Measurements from ENCODE around the gene ARHGEF11.

The ARHGEF11 gene

DNA sequence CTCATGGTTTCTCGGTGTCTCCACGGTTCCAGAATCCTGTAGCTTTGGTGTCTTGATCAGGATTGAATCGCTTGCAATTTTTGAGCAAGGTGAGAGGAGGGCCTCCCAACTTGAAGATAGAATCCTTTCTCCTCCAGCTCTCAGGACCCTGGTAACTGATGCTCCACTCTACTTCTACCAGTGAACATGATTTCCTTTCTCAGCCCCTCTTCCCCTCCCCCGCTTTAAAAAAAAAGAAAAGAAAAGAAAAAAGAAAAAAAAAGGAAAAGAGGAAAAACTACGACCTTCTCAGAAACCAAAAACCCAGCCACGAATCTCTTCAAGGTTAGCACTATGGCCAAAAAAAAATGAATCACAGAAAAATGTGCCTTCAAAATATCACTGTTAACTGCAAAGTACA lies 1.2 kb downstream of the ARHGEF11 start:
- no peak for DNase-seq

GRCh38 chr1:157043685-157044084 lies 1.9 kb downstream of the ARHGEF11 start:
- no peak for DNase-seq

DNA sequence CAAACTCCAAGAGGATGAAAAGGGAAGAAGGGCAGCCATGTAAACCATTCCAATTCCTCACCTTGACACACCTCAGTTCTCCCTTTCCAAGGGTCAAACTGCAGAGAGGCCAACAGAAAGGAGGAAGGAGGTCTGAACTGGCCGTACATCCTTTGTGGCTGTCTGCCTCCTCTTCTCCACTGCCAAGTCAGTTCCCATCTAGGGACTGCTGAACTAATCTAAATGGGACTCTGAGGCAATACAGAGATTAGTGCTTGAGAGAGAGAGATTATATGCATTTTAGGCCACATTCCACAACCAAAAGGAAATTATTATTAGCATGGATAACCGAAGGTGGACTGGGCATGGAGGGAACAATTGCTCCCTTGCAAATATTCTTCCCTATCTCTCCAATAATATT lies 2.7 kb downstream of the ARHGEF11 start:
- DNase-seq, result no peak

DNA sequence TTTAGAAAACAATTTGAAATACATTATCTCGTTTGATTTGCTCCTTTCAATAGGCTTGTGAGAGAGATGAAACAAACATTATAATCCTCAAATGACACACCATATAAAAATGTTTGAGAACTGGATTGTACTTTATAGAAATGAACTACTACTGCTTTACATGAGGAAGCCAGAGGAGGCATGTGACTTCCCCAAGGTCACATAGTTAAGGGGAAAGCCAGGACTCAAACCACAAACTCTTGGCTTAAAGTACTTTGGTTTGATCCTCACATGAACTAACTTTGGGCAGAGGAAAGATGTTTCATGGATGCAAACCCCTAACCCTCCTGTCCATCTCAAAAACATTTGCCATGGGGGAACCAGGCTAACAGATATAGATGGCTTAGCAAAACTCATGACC lies 4.7 kb downstream of the ARHGEF11 start:
- no peak for DNase-seq

- no peak for DNase-seq
Observed at GRCh38 chr1:157035121-157035520, 10.4 kb downstream of the ARHGEF11 start.

GRCh38 chr1:157034137-157034800 lies 11.3 kb downstream of the ARHGEF11 start:
- DNase-seq, result no peak

- no peak for DNase-seq
Observed at GRCh38 chr1:157033357-157033876, 12.1 kb downstream of the ARHGEF11 start.

GRCh38 chr1:157032303-157032702 lies 13.2 kb downstream of the ARHGEF11 start:
- DNase-seq, result no peak

DNA sequence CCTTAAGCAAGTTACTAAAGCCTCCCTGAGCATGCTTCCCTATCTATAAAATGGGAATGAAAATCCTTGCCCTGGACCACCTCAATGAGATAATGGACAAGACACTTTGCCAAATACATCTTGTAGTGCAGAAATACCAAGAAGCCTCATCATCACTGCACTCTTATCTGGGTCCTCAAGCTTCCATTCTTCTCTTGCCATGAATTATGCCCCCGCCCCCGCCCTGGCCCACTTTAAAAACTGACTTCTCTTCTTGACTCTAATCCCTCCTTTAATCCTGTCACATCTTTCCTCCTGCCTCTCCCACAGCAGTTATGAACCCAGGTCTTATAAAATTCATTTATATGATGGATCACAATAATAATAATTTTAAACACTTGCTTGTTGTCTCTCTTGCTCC lies 14.8 kb downstream of the ARHGEF11 start:
- DNase-seq, result no peak

DNA sequence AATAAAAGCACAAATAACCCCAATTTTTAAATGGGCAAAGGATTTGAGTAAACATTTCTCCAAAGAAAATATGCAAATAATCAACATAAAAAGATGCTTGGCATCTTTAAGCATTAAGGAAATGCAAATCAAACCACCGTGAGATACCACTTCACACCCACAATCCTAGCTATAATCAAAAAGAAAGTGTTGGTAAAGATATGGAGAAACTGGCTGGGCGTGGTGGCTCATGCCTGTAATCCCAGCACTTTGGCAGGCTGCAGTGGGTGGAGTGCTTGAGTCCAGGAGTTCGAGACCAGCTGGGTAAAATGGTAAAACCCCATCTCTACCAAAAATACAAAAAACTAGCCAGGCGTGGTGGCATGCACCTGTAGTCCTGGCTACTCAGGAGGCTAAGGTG lies 16.9 kb downstream of the ARHGEF11 start:
- no peak for DNase-seq

- DNase-seq, result no peak
Observed at GRCh38 chr1:157025856-157026255, 19.7 kb downstream of the ARHGEF11 start.

DNA sequence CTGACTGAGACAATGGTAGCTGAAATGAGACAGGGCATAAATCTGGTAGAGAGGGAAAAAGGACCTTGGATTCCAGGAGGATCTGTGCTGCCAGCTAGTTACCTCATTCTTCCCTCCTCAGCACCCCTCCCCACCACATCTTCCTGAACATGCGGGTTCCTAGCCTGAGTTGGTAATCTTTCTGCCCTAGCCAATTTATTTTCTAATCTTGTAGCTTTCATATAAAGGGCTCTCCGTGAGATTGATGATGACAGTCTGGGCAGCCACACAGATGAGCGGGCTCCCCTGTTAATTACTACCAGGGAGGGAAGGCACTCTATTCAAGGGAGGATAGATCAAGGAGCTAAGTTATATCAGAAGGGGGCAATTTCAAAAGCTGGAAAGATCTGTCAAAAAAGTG lies 20.2 kb downstream of the ARHGEF11 start:
- no peak for DNase-seq

GRCh38 chr1:157021688-157022087 lies 23.9 kb downstream of the ARHGEF11 start:
- no peak for DNase-seq

GRCh38 chr1:157019457-157019856 lies 26.1 kb downstream of the ARHGEF11 start:
- no peak for DNase-seq

GRCh38 chr1:157011845-157012244 lies 33.7 kb downstream of the ARHGEF11 start:
- DNase-seq, result no peak

DNA sequence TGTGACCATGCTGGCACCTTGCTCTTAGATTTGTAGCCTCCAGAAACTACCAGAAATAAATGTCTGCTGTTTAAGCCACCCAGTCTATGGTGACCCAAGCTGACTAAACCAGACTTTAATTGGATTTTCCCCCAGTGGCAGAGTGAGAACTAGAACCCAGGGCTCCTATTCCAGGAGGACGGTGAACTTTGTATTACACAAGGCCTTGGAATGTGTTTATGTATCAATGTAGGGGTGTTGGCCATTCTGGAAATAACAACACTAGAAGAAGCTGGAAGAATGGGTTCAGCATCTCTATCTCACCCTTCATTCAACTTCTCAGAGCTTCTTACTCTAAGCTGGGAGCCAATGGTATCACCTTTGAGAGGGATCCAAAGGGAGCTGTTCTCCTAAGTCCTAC lies 37.0 kb downstream of the ARHGEF11 start:
- no peak for DNase-seq

DNA sequence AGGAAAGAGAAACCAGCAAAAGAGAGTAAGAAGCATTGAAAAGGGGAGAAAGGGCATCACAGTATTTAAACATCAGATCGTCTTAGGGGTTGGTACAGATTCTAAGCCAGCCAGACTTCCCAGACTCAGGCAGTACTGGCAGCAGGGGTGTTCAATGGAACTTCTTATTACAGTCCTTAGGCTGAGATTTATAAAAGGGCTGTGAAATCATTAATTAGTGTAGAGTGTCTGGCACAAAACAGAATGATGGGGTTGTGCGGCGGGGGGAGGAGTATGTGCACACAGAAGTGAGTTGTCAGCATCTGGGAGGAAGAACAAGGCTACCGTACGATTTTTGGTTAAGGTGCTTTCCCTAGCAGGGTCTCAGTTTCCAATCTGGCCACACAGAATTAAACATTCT lies 38.2 kb downstream of the ARHGEF11 start:
- DNase-seq, result no peak

- DNase-seq, result no peak
Observed at GRCh38 chr1:157006676-157007075, 38.9 kb downstream of the ARHGEF11 start.

- DNase-seq, result no peak
Observed at GRCh38 chr1:157005965-157006364, 39.6 kb downstream of the ARHGEF11 start.

DNA sequence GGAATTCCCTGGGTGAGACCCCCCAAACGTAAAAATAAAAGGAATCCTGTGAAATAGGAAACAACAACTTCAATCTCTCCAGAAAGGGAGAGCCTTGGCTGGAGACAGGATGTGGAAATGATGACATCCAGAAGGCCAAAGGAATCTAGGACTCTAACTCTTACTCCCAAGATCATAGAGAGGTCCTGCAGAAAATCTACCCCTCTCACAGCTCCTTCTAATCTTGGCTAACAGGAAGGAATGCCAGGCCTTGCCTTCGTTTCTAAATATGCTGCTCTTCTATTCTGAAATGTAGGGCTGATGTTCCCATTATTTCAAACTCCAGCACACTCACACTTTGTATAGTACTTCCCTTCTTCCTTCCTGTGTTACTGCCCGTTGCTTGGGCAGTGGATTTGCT lies 40.7 kb downstream of the ARHGEF11 start:
- DNase-seq, result no peak

DNA sequence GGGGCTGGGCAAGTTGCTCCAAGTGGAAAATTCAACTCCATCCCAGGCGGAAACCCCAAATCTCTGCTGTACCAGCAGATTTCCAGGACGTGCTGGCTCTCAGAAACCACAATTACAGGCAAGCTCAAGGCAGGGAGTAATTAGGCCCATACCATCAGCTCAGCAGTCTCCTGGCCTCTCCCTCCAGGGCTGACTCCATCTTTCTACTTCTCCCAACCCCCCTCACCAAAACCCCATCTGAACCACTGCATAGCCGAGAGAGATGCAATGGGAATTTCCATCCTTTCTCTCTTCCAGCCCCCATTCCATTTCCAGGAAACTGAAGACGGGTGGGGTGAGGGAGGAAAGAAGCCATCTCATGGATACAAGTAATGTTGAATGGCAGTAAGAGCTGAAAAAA lies 41.2 kb downstream of the ARHGEF11 start:
- no peak for DNase-seq

DNA sequence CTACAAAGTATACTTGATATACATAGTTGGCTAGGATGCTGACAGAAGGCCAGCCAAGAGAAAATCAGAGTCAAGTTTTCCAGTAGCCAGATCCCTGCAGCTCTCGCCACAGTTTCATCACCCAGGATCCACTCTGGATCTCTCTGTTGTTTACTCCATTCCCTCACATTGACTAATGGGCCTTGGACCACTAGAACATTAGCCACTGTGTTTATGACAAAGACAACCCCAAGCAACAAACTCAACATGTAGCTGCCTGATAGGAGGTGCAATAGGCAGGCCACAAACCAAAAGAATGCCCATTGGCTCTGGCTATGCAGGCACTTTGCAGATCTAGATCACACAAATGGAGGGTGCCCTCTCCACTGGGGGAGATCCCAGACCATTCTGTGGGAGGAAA lies 44.2 kb downstream of the ARHGEF11 start:
- no peak for DNase-seq

DNA sequence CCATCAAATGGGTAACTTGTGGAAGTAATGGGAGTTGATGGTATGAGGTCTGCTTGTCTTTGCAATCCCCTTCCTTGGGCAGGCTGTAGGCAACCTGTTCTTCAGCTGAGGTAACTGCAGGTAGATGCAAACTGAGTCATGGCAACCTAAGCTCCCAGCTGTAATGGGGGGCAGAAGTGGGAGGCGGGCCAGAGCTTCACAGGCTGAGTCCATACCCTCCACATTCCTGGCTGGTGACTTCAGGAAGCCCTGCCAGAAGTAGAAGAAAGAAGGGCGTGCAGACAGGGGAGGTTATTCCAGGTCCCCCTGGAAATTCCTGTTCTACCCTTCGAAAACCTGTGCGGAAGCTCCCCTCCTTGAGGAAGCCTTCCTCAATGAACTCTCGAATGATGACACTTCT lies 44.9 kb downstream of the ARHGEF11 start:
- no peak for DNase-seq

DNA sequence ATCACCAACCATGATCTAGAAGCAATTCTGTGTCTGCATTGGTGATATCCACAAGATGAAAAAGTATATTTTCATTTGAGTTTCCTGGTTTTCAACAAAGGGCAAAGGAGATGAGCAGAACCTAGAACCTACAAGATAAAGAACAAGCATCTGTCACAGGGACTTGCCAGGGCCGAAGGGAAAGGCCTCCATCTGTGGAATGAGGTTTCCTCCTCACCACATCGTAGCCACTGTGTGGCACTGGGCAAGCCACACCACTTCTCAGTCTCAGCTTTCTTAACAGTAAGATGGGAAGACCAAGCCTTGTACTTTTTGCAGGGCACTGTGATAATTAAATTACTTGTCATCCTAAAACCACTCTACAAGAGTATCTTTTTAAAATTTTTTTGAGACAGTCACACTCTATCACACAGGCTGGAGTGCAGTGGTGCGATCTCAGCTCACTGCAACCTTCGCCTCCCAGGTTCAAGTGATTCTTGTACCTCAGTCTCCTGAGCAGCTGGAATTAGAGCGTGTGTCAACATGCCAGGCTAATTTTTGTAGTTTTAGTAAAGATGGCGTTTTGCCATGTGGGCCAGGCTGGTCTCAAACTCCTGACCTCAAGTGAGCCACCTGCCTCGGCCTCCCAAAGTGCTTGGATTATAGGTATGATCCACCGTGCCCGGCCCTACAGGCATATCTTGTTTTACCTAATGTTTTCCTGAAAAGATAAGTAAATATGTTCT lies 45.8 kb downstream of the ARHGEF11 start:
- no peak for DNase-seq

All from NCI-H187 (cell line).